Ovary (tissue), 9 donors: ENCODE data around the gene VIPR2. TPM values are rescaled to one million over a fixed set of nuclear protein-coding genes. Genes with fewer than 3 reads are reported as not detected.
A peak's percentile ranks its signal among the peaks of the same experiment; 100 is the strongest.

ENCODE experiments used
- DNase-seq, 5 donors: peaks; one replicate each; pipeline ENCODE4 v3.0.0-alpha.2; 2019 to 2020
- H3K27ac ChIP-seq, 2 donors: fragments of 200-600 bp; one replicate each; pipeline versions ENCODE4 v1.5.1 to v1.8.0; 2019 to 2022
- H3K27me3 ChIP-seq: fragments of 200-600 bp; one replicate; pipeline ENCODE4 v1.8.0; 2022
- H3K36me3 ChIP-seq: fragments of 200-600 bp; sonication (generic); one replicate; pipeline ENCODE4 v1.5.1; 2019
- H3K4me1 ChIP-seq: one replicate; pipeline ENCODE4 v1.8.1; 2013; ENCODE audit warnings: mild to moderate bottlenecking, moderate library complexity; ENCODE audit not compliant: insufficient read depth
- H3K4me3 ChIP-seq: fragments of 200-600 bp; sonication (generic); one replicate; pipeline ENCODE4 v1.5.1; 2017
- H3K9me3 ChIP-seq, 2 donors: fragments of 200-600 bp in 1 of 2; sonication (generic) in 1 of 2; one replicate each; pipeline versions ENCODE4 v1.5.1 to v1.8.1; 2013 to 2019; ENCODE audit warnings: mild to moderate bottlenecking in 1 of 2, moderate library complexity in 1 of 2
- CTCF ChIP-seq, 3 donors: fragments of 450-650 bp in 2 of 3; fragments of 200-600 bp in 1 of 3; IDR thresholded peaks; one replicate each; pipeline versions ENCODE4 v1.5.1 to v1.8.0; 2016 to 2022; ENCODE audit warnings: antibody characterized with exemption in 3 of 3, mild to moderate bottlenecking in 1 of 3
- EP300 ChIP-seq: sonication (generic); formaldehyde crosslinking; IDR thresholded peaks from one replicate; pipeline ENCODE4 v1.6.1; 2017; ENCODE audit warnings: antibody characterized with exemption
- POLR2A ChIP-seq: fragments of 450-650 bp; IDR thresholded peaks from one replicate; pipeline ENCODE4 v1.6.1; 2017; ENCODE audit warnings: antibody characterized with exemption, mild to moderate bottlenecking, moderate library complexity
- WGBS, 3 donors: extraction: QIAGEN DNeasy Blood & Tissue Kit in 1 of 3; methylation state at CpG; one replicate each; pipeline versions ENCODE4 v1.1.5 to v1.1.7; 2013 to 2017; 5-methylcytosine and 5-hydroxymethylcytosine counted together
- intact Hi-C, 4 donors: fragments of 100-400 bp; cut with DNase I; formaldehyde crosslinking; loops; one replicate each; pipeline versions ENCODE4 v1.11.0 to v1.15.1; 2022 to 2023
- polyA plus RNA-seq, 2 donors: library from polyadenylated mRNA; stranded (reverse); fragments of 200-250 nt in 1 of 2; fragments of 350-450 nt in 1 of 2; fragmentation: Illumina TruSeq in 1 of 2; extraction: RNeasy Lipid Tissue Mini Kit (QIAGEN cat#74804) in 1 of 2; gene quantifications; one replicate each; pipeline ENCODE4 v1.2.3, GENCODE V29; 2013 to 2014
- total RNA-seq, 7 donors: library from RNA; depleted of rRNA in 2 of 7; stranded (reverse); fragments of >200 nt in 2 of 7; fragmentation: NEBNext Ultra II Directional in 3 of 7; extraction: Animal tissue kit (Norgen Biotek cat#: 25700) in 3 of 7; gene quantifications; one replicate each; pipeline versions ENCODE4 v1.1.0 to v1.2.4, GENCODE V29; 2016 to 2023
- donor health status: DM: no; HTN: no; CAD: no; lungs with moderate emphysema.
- donor health status: DM: no; HTN: no; CAD: no.
- donor health status: Bipolar disorder and iron deficiency.
- donor health status: DM: yes; HTN: yes; CAD: no.
- donor health status: DM: no; HTN: no; CAD: no.
- donor health status: DM: yes; HTN: yes; CAD: no.

VIPR2 gene
- total and polyA plus RNA-seq, 9 donors, result 3.6 to 18.0 (median 9.0) TPM

GRCh38 chr7:159017741-159018140 lies 126.9 kb downstream of the VIPR2 start:
- Histone ChIP-seq H3K4me1 (peaks cover 19% of the 10 kb centered on the region), H3K9me3 (no peaks in the 10 kb centered on the region), H3K4me3 (no peak overlapping the region), H3K27ac (no peak overlapping the region), H3K27me3 (no peaks in the 10 kb centered on the region), H3K36me3 (no peaks in the 10 kb centered on the region)
- DNase-seq, result no peak
- WGBS, 3 donors, result 80 to 94% (median 85%) methylated on average over 3 of the region's 3 CpGs
- no peak for TF ChIP-seq CTCF (IDR thresholded peaks at IDR 0.05)
- no peak for TF ChIP-seq POLR2A
- TF ChIP-seq EP300, result no peak
- intact Hi-C loops, result no loop called here

- peak in 1 of 5 donors; percentile 34 for DNase-seq
- no peak for TF ChIP-seq EP300
- TF ChIP-seq CTCF (IDR thresholded peaks at IDR 0.05), result no peak
- TF ChIP-seq POLR2A, result no peak
- Histone ChIP-seq H3K9me3 (no peaks in the 10 kb centered on the region), H3K4me1 (peaks cover 19% of the 10 kb centered on the region), H3K36me3 (no peaks in the 10 kb centered on the region), H3K27ac (no peak overlapping the region), H3K4me3 (no peak overlapping the region), H3K27me3 (no peaks in the 10 kb centered on the region)
- intact Hi-C loops, result no loop called here
- WGBS, 3 donors, result 95 to 97% (median 96%) methylated on average over 10 of the region's 10 CpGs
Observed at GRCh38 chr7:159017210-159017609, 127.5 kb downstream of the VIPR2 start.

GRCh38 chr7:159016591-159016990 lies 128.1 kb downstream of the VIPR2 start:
- Histone ChIP-seq H3K4me1 (peaks cover 19% of the 10 kb centered on the region), H3K4me3 (no peak overlapping the region), H3K27me3 (no peaks in the 10 kb centered on the region), H3K9me3 (no peaks in the 10 kb centered on the region), H3K36me3 (no peaks in the 10 kb centered on the region), H3K27ac (peak overlapping the region in 1 of 2 donors; percentile 98)
- intact Hi-C loops, result no loop called here
- WGBS, 3 donors, result 95 to 97% (median 95%) methylated on average over 19 of the region's 19 CpGs
- no peak for TF ChIP-seq CTCF (IDR thresholded peaks at IDR 0.05)
- no peak for TF ChIP-seq EP300
- TF ChIP-seq POLR2A, result no peak
- DNase-seq, result no peak

- Histone ChIP-seq H3K4me3 (no peak overlapping the region), H3K4me1 (peaks cover 23% of the 10 kb centered on the region), H3K36me3 (no peaks in the 10 kb centered on the region), H3K27ac (peak overlapping the region; percentile 67 to 98), H3K27me3 (no peaks in the 10 kb centered on the region), H3K9me3 (no peaks in the 10 kb centered on the region)
- DNase-seq, result peak; percentile 90 to 95 (median 95)
- 22 to 32% (median 24%) methylated on average over 24 of the region's 24 CpGs for WGBS, 3 donors
- no peak for TF ChIP-seq EP300
- no peak for TF ChIP-seq CTCF (IDR thresholded peaks at IDR 0.05)
- TF ChIP-seq POLR2A, result no peak
- intact Hi-C loops, result no loop called here
Observed at GRCh38 chr7:159015454-159016410, 128.9 kb downstream of the VIPR2 start.
